Activated CD8-positive, alpha-beta memory T cell treated with anti-CD3 and anti-CD28 coated beads, Interleukin-2, amount 50 U/mL, for 24 hours (primary cell): ENCODE results near the gene ADIPOR2.

Experiments
- DNase-seq: peaks from one replicate; pipeline ENCODE4 v3.0.0-alpha.2; 2020; ENCODE audit errors: extremely low read depth

The ADIPOR2 gene

DNA sequence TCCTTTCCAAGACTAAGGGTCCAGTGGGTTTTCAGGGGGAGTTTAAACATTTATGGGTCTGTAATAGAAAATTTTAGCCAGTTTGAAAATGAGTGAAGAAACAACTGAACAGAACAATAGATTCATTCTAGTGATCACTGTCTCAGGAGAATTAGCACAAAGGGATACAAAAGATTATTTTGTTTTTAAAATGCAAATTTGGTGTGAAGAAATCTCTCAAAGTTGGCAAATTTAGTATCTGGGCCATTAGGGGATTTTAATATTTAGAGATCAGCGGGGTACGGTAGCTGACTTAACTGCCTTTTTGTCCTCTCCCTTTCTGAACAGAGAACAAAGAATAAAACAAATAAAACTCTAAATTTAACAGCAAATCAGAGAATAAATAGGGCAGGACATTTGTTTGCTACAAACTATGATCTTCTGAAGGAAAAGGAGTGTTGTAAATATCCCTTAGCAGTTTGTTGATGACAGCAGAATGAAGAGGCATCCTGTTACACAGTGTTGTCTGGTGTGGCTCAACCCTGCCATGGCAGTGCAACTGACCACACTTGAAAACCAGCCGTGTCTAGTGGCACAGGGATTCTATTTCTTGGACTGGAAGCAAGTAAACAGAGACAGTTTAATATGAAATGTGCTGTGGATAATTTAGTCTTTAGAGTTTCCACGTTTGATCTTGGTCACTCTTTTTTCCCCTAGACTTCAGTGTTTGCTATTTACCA, 83.2 kb downstream of the ADIPOR2 start:
- no peak for DNase-seq

DNA sequence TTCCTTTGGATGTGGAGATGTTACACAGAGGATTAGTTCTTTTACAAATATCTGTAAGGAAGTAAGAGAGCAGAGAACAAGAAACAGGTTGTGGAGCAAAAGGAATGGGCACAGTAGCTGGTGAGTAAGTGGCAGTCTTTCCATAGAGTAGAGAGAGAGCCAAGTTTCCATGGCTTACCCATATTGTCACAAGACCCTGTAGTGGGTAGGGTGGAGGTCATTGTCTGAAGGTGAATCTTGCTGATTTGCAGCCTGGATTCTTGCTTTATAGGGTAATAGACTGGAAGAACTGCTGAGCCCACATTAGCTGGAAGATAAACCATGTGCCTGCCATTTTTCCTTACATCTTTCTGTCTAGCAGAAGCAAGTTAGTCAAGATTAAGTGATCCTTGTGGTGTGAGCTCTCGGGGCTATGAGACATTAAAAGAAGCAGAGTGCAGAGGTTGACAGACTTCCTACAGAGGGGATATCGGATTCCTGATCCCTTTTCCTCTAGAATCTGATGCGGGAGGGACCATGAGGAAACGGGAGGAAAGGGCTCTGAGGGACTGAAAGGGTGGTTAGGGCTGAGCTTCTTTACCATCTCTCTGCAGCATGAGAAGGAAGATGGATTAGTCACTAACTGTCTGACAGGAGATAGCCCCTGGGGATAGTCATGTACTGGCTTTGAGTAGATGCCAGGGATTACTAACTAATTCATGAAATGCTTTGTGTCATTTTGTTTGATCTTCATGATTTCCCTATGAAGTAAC, 85.5 kb downstream of the ADIPOR2 start:
- DNase-seq: no peak

DNA sequence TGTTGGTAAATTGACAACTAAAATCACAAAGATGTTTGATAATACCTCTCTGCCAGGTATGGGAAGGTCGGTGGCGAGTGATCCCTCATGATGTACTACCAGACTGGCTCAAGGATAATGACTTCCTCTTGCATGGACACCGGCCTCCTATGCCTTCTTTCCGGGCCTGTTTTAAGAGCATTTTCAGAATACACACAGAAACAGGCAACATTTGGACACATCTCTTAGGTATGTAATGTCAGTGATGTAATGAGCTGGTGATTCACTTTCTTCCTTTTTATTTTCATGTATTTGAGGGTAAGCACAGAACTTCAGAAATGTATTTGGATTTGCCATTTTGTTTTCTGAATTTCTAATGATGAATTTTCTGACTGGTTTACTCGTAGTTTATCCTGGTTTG, 86.9 kb downstream of the ADIPOR2 start:
- DNase-seq: no peak

DNA sequence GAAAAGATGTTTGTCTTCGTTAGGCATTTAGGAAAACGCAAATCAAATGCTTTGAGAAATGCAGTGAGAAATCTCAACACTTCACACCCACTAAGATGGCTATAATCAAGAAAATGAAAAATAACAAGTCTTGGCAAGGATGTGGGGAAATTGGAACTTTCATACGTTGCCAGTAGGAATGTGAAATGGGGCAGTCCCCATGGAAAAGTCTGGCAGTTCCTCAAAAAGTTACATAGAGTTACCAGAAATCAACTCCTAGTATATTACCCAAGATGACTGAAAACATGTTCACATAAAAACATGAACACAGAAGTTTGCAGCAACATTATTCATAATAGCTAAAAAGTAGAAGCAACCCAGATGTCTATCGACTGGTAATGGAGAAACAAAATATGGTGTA, 88.0 kb downstream of the ADIPOR2 start:
- DNase-seq: no peak

DNA sequence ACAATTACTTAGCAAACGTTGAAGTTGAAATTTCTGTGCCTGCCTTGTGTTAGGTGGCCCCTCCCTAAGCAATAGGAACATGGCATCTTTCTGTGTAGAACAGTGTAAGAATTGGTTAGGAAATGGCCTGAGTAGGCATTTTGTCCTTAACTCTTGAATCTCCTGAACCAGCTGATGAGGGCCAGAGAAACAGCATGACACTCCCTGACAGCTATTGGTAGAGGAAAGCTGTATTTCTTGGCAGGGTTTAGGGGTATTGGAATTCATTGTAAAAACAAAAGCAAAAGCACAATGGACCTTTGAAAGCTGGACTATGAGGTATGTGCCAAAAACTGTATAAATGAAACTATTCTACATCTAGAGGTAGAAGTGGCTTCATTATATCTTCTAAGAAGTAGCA, 88.9 kb downstream of the ADIPOR2 start:
- DNase-seq: no peak

DNA sequence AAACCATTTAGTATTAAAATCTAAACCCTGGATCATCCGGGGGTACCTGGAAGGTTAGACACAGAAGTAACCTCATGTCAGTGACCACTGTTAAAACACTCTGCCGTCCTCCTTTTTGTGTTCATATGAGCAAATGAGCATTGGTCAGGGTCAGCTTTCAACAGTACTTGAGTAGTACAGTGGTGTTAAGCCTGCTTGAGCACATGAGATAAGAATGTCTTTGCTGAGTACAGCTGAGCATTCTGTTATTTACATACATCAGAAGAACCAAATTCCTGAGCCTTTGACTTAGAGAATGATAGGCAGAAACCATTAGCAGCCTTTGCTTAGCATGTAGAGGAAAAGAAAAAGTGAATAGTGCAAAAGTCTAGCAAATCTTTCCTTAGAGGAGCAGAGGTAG, 90.9 kb downstream of the ADIPOR2 start:
- DNase-seq: no peak

DNA sequence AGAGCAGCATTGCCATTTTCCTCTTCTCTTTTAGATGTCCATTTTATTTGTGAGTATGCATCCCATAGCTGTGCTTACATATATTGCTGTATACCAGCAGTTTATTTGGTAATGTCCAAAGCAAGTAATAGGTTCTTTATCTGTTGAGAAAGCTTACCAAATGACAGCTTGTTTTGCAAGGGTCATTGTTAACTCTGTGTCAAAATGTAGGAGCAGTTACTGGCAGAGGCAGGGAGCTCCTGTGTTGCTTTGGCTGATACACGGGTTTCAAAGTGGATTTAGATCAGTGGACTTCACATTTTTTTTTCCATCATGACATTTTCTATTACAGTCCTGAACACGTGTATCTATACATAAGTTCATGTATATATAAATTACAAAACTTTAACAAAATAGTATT, 91.3 kb downstream of the ADIPOR2 start:
- no peak for DNase-seq

DNA sequence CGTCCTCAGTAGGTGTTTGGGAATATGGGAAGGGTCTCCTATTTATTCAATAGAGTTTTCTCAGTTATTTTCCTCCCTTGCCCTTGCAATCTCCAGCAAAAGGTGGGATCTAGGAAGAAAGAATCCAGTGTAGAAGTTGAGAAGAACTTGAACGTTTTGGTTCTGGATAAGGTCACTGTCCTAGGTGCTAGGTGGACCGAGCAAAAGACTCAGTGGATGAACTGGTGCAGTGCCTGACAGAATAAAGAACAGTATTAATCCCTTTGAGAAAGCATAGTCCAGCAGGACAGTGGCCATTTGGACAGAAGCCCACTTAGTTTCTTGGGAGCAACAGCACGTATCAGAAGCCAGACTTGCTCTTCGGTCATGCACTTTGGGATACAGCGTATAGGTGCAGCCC, 96.8 kb downstream of the ADIPOR2 start:
- no peak for DNase-seq

DNA sequence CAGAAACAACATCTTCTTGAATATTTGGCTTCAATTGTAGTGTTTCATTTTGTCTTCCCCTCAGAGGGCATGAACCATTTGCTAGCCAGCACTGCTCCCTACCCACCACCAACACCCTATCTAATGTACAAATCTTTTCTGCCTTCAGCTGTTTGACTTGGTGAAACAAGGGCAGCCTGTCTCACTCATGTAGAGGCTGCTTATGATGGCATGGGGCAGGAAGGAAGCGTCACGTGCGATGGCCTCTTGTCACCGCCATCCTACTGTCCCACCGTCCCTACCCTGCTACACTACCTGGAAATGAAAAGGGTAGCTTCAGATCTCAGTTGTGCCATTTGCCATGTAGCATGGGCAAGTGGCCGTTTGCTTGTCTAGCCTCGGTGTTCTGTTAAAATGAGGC, 99.6 kb downstream of the ADIPOR2 start:
- DNase-seq: no peak

DNA sequence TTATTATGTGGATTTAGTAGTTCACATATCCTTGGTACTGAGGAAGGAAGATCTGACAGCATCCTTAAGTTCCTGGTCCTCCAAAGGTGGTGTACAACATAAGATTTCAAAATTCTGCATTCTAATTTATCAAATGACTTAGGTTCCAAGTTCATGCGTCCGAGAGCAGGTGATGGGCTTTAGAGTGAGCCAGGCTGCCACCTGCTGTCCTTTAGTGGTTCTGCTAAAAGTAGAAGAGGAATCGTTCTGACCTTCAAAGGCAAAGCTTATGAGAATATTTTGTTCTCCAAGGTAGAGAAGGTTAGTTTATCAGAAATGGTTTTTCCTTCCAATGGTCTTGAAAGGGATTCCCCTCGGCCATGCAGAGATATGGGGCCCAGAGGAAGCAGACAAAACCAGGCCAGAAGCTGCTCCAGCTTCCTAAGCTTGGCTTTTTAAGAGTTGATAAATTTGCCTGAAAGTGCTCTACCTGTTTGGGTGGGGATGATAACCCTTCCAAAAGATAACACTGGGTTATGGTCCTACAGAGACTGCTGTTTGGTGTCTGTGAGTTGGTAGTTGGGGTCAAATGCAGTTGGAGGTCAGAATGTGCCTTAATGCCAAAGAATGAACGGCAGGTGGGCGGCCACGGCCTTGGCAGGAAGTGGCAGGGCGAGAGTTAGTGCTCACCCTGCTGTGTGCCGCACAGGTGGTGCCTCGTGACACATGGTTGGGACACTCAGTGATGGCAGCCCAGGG, 100.4 kb downstream of the ADIPOR2 start:
- no peak for DNase-seq

DNA sequence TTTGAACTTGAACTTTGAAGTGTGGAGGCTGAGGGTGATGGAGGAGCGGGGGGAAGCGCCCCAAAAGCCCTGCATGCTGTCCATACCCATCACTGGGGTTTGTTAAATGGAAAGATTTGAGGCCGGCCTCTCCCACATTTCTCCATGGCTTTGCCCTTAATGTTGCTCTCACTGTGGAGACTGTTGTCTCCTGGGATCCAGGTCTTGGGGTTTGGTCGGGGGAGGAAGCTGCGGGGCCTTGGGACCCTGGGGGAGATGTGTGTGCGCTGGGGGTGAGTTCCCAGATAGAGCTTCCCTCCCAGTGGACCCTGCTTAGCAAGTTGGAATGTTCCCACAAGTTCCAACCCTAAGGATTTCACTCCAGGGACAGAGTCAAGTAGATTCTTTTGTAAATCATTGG, 101.5 kb downstream of the ADIPOR2 start:
- no peak for DNase-seq

DNA sequence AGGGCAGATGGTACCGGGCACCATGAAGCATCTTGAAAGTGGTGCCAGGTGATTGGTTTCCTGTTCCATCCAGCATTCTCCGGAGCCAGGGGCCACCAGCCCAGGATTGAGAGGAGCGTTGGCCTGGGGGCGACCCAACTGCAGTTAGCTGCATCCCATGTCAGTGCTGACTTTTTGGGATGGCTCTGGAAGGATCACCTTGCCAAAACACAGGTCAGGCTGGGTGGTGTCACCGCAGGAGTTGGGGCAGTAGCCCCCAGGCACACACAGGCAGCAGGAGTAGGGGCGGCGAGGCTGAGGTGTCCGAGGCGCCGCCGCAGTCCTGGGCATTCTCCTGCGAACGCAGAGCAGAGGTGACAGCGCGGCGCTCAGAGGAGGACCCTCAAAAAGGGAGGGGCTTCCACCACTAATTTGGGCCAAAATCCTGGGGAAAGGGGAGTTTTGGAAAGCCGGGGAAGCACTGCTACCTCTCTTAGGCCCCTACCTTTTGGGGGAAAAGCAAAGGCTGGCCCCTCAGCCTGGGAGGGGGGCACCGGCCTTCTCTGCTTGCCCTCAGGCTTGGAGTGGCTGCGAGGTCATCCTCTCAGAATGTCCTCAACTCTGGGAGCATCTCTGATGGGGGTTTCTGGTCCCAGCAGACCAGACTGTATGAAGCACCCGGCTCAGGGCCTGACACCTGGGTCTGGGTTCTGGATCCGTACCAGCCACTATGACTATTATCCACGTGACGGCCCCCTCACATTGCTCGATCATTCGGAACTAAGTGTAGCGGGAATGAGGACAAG, 102.7 kb downstream of the ADIPOR2 start:
- no peak for DNase-seq

DNA sequence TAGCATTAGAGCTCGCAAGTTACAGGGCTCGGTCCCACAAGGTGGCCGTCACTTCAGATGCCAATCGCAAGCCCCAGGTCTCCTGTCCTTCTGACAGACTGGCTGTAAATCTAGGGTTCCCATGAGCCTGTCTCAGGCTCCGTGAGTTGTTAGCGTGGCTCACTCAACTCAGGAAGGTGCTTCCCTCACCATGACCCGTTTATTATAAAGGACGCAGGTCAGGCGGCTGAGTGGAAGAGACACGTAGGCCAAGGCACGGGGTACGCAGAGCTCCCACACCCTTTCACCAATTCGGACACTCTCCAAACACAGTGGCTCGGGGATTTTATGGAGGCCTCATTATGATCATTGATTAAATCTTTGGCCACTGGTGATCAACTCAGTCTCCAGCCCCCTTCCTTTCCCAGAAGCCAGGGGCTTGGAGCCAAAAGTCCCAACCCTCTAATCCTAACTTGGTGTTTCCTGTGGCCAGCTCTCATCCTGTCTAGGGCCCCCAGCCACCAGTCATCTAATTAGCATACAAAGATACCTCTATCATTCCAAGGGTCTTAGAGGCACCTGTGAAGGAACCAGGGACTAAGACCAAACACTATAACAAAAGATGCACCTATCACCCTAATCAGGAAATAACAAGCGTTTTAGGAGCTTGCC, 103.7 kb downstream of the ADIPOR2 start:
- no peak for DNase-seq

DNA sequence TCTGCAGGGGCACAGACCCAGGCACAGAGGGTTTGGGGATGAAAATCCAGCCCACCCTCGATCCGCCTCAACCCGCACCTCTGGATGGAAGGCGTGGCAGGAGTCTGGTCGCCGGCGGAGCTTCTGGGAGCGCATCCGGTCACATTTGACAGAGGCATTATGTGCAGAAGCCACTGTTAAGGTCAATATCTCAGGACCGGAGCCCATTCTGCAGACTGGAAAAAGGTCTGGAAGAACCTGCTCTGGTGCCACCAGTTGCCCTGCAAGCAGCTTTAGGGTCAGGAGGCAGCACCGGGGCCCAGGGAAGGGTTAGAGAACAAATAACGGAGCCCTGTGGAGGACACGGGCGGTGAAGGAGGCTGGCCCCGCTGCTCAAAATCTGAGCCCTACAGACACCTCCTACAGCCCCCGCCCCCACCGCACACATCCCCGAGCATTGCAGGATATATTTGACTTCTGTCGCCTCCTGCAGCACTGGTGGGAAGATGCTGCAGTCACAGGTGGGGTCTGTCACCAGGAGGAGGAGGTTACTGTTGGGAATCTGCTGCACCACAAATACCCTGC, 104.4 kb downstream of the ADIPOR2 start:
- no peak for DNase-seq

DNA sequence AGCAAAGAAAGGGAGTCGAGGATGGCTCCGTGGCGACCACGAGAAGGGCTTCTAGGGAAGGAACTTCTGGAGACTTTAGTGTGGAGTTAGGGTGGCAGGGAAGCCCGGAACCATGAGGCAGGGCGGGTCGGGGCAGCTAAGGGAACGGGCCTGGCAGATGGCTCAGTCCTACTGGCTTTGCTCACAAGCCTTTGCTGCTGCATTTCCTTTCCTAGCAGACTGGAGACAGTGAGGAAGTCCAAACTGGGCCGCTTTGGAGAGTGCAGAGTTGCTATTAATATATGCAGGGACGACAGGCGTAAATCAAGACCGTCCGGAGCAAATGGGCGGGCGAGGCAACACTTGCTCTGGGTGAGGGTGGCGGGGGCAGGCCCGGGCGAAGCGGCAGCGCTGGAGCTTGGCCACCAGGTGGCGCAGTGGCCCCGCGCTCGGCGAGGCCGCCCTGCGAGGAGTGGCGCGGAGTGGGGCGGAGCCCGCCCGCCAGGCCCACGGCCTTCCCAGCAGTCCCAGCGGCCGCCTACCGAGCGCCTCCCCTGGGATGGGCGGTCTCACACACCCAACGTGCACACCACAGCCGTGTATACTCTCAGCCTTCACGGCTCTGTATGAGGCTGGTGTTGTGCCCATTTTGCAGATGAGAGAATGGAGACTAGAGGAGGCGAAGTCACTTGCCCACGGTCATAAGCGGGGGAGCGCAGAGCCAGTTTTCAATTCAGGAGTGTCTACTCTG, 105.1 kb downstream of the ADIPOR2 start:
- peak; percentile 81 for DNase-seq

DNA sequence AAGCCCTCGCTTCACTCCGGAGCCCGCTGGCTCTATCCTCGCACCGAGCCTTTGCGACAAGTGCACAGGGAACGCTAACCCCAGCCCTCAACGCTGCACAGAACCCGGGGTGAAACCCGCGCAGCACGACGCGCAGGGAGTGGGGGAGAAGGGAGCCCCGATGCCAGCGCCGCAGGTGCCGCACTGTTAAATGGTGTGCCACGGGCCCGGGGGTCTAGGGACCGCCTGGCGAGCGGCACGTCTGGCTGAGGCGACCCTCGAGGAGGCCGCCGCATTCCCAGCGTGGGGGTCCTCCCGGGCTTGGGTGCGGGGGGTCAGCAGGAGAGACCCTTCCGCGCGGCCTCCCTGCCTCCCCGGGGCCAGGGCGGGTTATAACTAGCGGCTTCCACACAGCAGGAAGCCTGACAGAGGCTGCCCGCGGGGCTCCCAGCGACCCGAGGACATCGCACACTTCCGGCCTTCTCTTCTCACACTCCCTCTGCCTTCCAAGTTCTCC, 105.7 kb downstream of the ADIPOR2 start:
- DNase-seq: no peak

DNA sequence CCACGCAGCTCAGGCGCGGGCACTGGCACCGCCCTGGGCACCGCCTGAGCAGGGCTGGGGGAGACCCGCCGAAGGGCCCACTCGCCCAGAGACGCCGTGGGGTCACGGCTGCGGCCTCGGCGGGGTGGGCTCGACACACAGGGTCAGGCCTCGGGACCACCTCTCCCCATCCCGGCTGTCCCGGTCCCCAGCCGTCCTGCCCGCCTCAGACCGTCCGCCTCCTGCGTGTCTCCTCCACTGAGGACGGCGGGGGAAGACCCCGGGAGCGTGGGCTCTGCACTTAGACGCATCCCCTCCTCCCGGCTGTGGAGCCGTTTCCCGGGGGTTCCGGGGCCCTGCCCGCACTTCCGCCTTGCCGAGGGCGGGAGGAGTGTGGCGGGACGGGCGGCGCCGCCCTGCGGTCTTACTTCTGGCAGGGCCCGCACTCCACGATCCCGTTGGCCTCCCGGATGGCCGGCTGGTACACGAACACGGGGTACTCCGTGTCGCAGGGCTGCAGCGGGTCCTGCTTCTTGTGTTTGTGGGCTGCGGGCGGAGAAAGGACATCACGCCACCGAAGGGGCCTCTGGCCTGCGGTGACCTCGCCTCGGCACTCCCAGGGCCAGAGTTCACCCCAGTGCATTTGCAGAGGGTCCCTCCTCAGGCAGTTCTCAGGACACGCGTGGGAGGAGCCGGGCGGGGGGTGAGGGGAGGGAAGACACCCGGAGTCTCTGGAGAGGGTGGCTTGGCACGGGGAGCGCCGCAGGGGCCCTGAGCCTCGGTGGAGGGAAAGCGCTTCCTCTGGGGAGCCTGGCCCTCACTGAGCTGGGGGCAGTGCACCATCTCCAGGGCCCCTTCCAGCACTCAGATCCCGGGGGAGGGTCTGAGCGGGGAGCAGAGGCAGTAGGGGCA, 106.4 kb downstream of the ADIPOR2 start:
- no peak for DNase-seq

DNA sequence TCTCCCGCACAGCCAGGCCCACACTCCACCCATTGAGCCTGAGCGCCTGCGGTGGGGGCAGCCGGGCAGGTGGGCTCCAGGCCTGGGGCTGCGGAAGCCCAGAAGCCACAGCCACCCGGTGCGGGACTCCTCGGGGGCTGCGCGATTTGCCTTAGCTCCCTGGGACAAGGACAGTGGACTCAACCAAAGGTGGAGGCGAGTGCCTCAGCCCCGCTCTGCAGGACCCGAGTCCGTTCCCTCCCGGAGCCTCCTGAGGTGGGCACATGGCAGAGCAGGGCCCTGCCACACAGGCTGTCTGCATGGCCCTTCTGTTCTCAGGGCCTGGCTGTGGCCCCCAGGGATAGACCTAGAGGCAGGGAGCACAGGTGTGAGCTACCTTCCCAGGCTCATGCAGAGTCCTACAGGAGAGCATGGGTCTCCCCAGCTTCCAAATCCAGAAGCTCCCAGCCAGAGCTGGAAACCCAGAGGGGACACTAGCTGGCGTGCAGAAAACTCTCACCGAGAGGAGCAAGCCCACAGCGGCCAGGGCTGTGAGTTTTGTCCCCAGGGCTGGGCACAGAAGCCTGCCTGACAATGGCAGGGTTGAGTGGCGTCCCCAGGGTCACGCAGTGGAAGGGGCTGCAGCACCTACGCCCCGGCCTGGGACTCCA, 107.2 kb downstream of the ADIPOR2 start:
- DNase-seq: no peak

DNA sequence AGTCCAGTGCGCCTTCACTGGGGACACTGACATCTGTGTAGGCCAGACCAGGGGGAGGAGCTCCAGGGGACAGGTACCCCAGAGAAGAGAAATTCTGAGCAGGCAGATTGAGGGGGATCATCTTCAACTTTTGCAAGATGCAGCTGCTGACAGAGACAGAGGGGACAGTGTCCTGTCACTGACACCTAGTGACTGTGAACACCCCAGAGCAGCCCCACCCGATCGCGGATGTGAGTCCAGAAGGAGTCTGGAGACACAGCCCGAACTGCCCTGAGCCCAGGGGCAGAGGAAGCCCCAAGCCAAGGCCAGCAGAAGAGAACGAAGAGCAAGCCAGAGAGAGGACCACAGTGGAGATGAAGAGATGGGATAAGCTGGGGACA, 107.8 kb downstream of the ADIPOR2 start:
- no peak for DNase-seq
